HG03469 (cell line): ENCODE results near the gene TSPEAR.
"Not testable (repeated sequence)": the region's sequence is repeated elsewhere in the genome, so short reads cannot be mapped to it uniquely, and the experiment has no call there.

Experiments
- ATAC-seq: cut with Tn5 transposase; IDR thresholded peaks from one replicate; pipeline ENCODE4 v1.9.1; 2021; ENCODE audit warnings: mild to moderate bottlenecking, moderate library complexity, moderate number of reproducible peaks; ENCODE audit not compliant: unreplicated experiment

Gene TSPEAR

GRCh38 chr21:44612669-44613229, 98.6 kb downstream of the TSPEAR start:
- ATAC-seq, result no peak

GRCh38 chr21:44612029-44612486, 99.3 kb downstream of the TSPEAR start, which contains the start of gene KRTAP10-8:
KRTAP10-8 (plus strand) TSS chr21:44612079; CDS start chr21:44612101, 22 bp downstream.
- no peak for ATAC-seq

- no peak for ATAC-seq
These were observed 99.8 kb downstream of the TSPEAR start for GRCh38 chr21:44611551-44611950.

- ATAC-seq, result not testable (repeated sequence)
These were observed 101.1 kb downstream of the TSPEAR start for GRCh38 chr21:44610157-44610843.

GRCh38 chr21:44609193-44609592, 102.2 kb downstream of the TSPEAR start:
- ATAC-seq, result no peak

GRCh38 chr21:44606495-44606894, 104.9 kb downstream of the TSPEAR start:
- ATAC-seq, result no peak

GRCh38 chr21:44603911-44604310, 107.5 kb downstream of the TSPEAR start:
- no peak for ATAC-seq

- ATAC-seq, result no peak
These were observed 108.1 kb downstream of the TSPEAR start for GRCh38 chr21:44603109-44603875.

- no peak for ATAC-seq
These were observed 108.9 kb downstream of the TSPEAR start for GRCh38 chr21:44602463-44602850.

- ATAC-seq, result no peak
These were observed 109.5 kb downstream of the TSPEAR start for GRCh38 chr21:44601596-44602462.

- not testable (repeated sequence) for ATAC-seq
These were observed 110.3 kb downstream of the TSPEAR start for GRCh38 chr21:44601091-44601490.

- not testable (repeated sequence) for ATAC-seq
These were observed 111.0 kb downstream of the TSPEAR start, which contains the start of gene KRTAP10-7 for GRCh38 chr21:44600118-44600978. KRTAP10-7 (plus strand) TSS chr21:44600597; CDS start chr21:44600622, 25 bp downstream.

GRCh38 chr21:44599264-44600029, 111.9 kb downstream of the TSPEAR start:
- no peak for ATAC-seq

GRCh38 chr21:44598061-44598460, 113.3 kb downstream of the TSPEAR start:
- no peak for ATAC-seq

- no peak for ATAC-seq
These were observed 115.2 kb downstream of the TSPEAR start for GRCh38 chr21:44596068-44596725.

GRCh38 chr21:44595524-44595923, 115.8 kb downstream of the TSPEAR start:
- ATAC-seq, result no peak

- ATAC-seq, result no peak
These were observed 116.9 kb downstream of the TSPEAR start for GRCh38 chr21:44594406-44594916.
